ENCODE results near the gene HHIPL1. TPM values are rescaled to one million over a fixed set of nuclear protein-coding genes. Genes with fewer than 3 reads are reported as not detected.
"Not testable (repeated sequence)": the region's sequence is repeated elsewhere in the genome, so short reads cannot be mapped to it uniquely, and the experiment has no call there.

HHIPL1 gene
- polyA plus RNA-seq, 1 donor from 2014 or later: 0.24 TPM

GRCh38 chr14:99656171-99656570, 11.2 kb downstream of the HHIPL1 start:
- peaks cover 0 to 4% (median 3%) of the 10 kb centered on the region in 3 donors for H3K9me3 Mint-ChIP-seq
- H3K36me3 Mint-ChIP-seq: no peaks in the 10 kb centered on the region
- peaks cover 47% of the 10 kb centered on the region for H3K27me3 Mint-ChIP-seq
- no peak overlapping the region for H3K27ac Mint-ChIP-seq
- peaks cover 0 to 4% (median 1%) of the 10 kb centered on the region in 3 donors for H3K4me1 Mint-ChIP-seq
- H3K4me3 Mint-ChIP-seq: no peak overlapping the region

- Mint-ChIP-seq H3K36me3 (no peaks in the 10 kb centered on the region), H3K9me3 (peaks cover 0 to 5% (median 4%) of the 10 kb centered on the region in 3 donors), H3K27me3 (peaks cover 55% of the 10 kb centered on the region), H3K4me1 (peaks cover 0 to 4% (median 1%) of the 10 kb centered on the region in 3 donors), H3K27ac (no peak overlapping the region), H3K4me3 (no peak overlapping the region)
Measured at GRCh38 chr14:99657645-99658155, 12.8 kb downstream of the HHIPL1 start.

- Mint-ChIP-seq H3K27ac (no peak overlapping the region), H3K36me3 (no peaks in the 10 kb centered on the region), H3K9me3 (peaks cover 0 to 5% (median 4%) of the 10 kb centered on the region in 3 donors), H3K4me1 (peaks cover 0 to 4% (median 1%) of the 10 kb centered on the region in 3 donors), H3K27me3 (peaks cover 61% of the 10 kb centered on the region), H3K4me3 (no peak overlapping the region)
Measured at GRCh38 chr14:99658218-99658845, 13.4 kb downstream of the HHIPL1 start.

GRCh38 chr14:99659333-99659741, 14.4 kb downstream of the HHIPL1 start:
- H3K36me3 Mint-ChIP-seq: no peaks in the 10 kb centered on the region
- H3K9me3 Mint-ChIP-seq: peaks cover 0 to 5% (median 4%) of the 10 kb centered on the region in 3 donors
- no peak overlapping the region for H3K4me3 Mint-ChIP-seq

GRCh38 chr14:99660006-99660566, 15.2 kb downstream of the HHIPL1 start:
- H3K27ac Mint-ChIP-seq: peak overlapping the region in 1 of 3 donors; percentile 46
- H3K9me3 Mint-ChIP-seq: peaks cover 0 to 2% (median 0%) of the 10 kb centered on the region in 3 donors
- peaks cover 61% of the 10 kb centered on the region for H3K27me3 Mint-ChIP-seq
- peaks cover 0 to 6% (median 1%) of the 10 kb centered on the region in 3 donors for H3K4me1 Mint-ChIP-seq
- H3K4me3 Mint-ChIP-seq: no peak overlapping the region
- no peaks in the 10 kb centered on the region for H3K36me3 Mint-ChIP-seq

More at GRCh38 chr14:99659333-99659741, 14.4 kb downstream of the HHIPL1 start:
- no peak overlapping the region for H3K27ac Mint-ChIP-seq
- H3K27me3 Mint-ChIP-seq: peaks cover 58% of the 10 kb centered on the region
- peaks cover 0 to 4% (median 1%) of the 10 kb centered on the region in 3 donors for H3K4me1 Mint-ChIP-seq

GRCh38 chr14:99660794-99661193, 15.9 kb downstream of the HHIPL1 start:
- Mint-ChIP-seq H3K27me3 (peaks cover 57% of the 10 kb centered on the region), H3K4me3 (no peak overlapping the region)

GRCh38 chr14:99661206-99661605, 16.3 kb downstream of the HHIPL1 start:
- H3K36me3 Mint-ChIP-seq, H3K4me3 Mint-ChIP-seq, H3K4me1 Mint-ChIP-seq, H3K9me3 Mint-ChIP-seq: not testable (repeated sequence)
- H3K27me3 Mint-ChIP-seq: peaks cover 55% of the 10 kb centered on the region
- H3K27ac Mint-ChIP-seq: peak overlapping the region in 1 of 3 donors; percentile 33

More at GRCh38 chr14:99660794-99661193, 15.9 kb downstream of the HHIPL1 start:
- H3K27ac Mint-ChIP-seq: peak overlapping the region in 1 of 3 donors; percentile 33
- peaks cover 0 to 2% (median 0%) of the 10 kb centered on the region in 3 donors for H3K9me3 Mint-ChIP-seq
- no peaks in the 10 kb centered on the region for H3K36me3 Mint-ChIP-seq
- peaks cover 0 to 8% (median 1%) of the 10 kb centered on the region in 3 donors for H3K4me1 Mint-ChIP-seq

GRCh38 chr14:99662846-99663245, 17.9 kb downstream of the HHIPL1 start:
- peaks cover 0 to 2% (median 0%) of the 10 kb centered on the region in 3 donors for H3K9me3 Mint-ChIP-seq
- H3K4me1 Mint-ChIP-seq: peaks cover 0 to 8% (median 1%) of the 10 kb centered on the region in 3 donors
- H3K4me3 Mint-ChIP-seq: no peak overlapping the region
- peaks cover 1% of the 10 kb centered on the region for H3K36me3 Mint-ChIP-seq
- H3K27me3 Mint-ChIP-seq: peaks cover 44% of the 10 kb centered on the region
- H3K27ac Mint-ChIP-seq: no peak overlapping the region

- peaks cover 37% of the 10 kb centered on the region for H3K27me3 Mint-ChIP-seq
- peaks cover 0 to 8% (median 1%) of the 10 kb centered on the region in 3 donors for H3K4me1 Mint-ChIP-seq
- H3K27ac Mint-ChIP-seq: no peak overlapping the region
- peaks cover 1% of the 10 kb centered on the region for H3K36me3 Mint-ChIP-seq
- H3K4me3 Mint-ChIP-seq: no peak overlapping the region
- H3K9me3 Mint-ChIP-seq: peaks cover 0 to 2% (median 0%) of the 10 kb centered on the region in 3 donors
Measured at GRCh38 chr14:99663386-99664057, 18.6 kb downstream of the HHIPL1 start.

GRCh38 chr14:99664058-99664936, 19.4 kb downstream of the HHIPL1 start:
- H3K9me3 Mint-ChIP-seq: peaks cover 0 to 2% (median 0%) of the 10 kb centered on the region in 3 donors
- peaks cover 0 to 6% (median 0%) of the 10 kb centered on the region in 3 donors for H3K4me1 Mint-ChIP-seq
- peaks cover 1% of the 10 kb centered on the region for H3K36me3 Mint-ChIP-seq
- H3K27ac Mint-ChIP-seq: no peak overlapping the region
- peak overlapping the region in 1 of 4 donors; percentile 33 for H3K4me3 Mint-ChIP-seq
- peaks cover 33% of the 10 kb centered on the region for H3K27me3 Mint-ChIP-seq

- H3K27me3 Mint-ChIP-seq: peaks cover 33% of the 10 kb centered on the region
- H3K4me3 Mint-ChIP-seq: no peak overlapping the region
- peaks cover 0 to 6% (median 0%) of the 10 kb centered on the region in 3 donors for H3K4me1 Mint-ChIP-seq
- H3K36me3 Mint-ChIP-seq: peaks cover 1% of the 10 kb centered on the region
- H3K27ac Mint-ChIP-seq: no peak overlapping the region
- peaks cover 0 to 2% (median 0%) of the 10 kb centered on the region in 3 donors for H3K9me3 Mint-ChIP-seq
Measured at GRCh38 chr14:99664937-99665273, 20.0 kb downstream of the HHIPL1 start.

- peaks cover 1% of the 10 kb centered on the region for H3K36me3 Mint-ChIP-seq
- no peak overlapping the region for H3K27ac Mint-ChIP-seq
- H3K4me1 Mint-ChIP-seq: peaks cover 0 to 4% (median 1%) of the 10 kb centered on the region in 3 donors
- no peak overlapping the region for H3K4me3 Mint-ChIP-seq
- peaks cover 0 to 2% (median 0%) of the 10 kb centered on the region in 3 donors for H3K9me3 Mint-ChIP-seq
- peaks cover 23% of the 10 kb centered on the region for H3K27me3 Mint-ChIP-seq
Measured at GRCh38 chr14:99666533-99666932, 21.6 kb downstream of the HHIPL1 start.

GRCh38 chr14:99667045-99667444, 22.1 kb downstream of the HHIPL1 start:
- Mint-ChIP-seq H3K9me3 (peaks cover 0 to 2% (median 0%) of the 10 kb centered on the region in 3 donors), H3K4me3 (no peak overlapping the region), H3K36me3 (peaks cover 1% of the 10 kb centered on the region), H3K4me1 (peaks cover 0 to 4% (median 1%) of the 10 kb centered on the region in 3 donors), H3K27ac (no peak overlapping the region), H3K27me3 (peaks cover 20% of the 10 kb centered on the region)

- H3K27ac Mint-ChIP-seq: no peak overlapping the region
- peaks cover 20% of the 10 kb centered on the region for H3K27me3 Mint-ChIP-seq
- H3K9me3 Mint-ChIP-seq: peaks cover 0 to 3% (median 0%) of the 10 kb centered on the region in 3 donors
- H3K36me3 Mint-ChIP-seq: peaks cover 1% of the 10 kb centered on the region
- H3K4me3 Mint-ChIP-seq: no peak overlapping the region
- peaks cover 0 to 7% (median 5%) of the 10 kb centered on the region in 3 donors for H3K4me1 Mint-ChIP-seq
Measured at GRCh38 chr14:99667821-99668220, 22.9 kb downstream of the HHIPL1 start.
